ENCODE results near the gene ZNF586.

ZNF586 gene

GRCh38 chr19:57748029-57748428 lies 21.4 kb upstream of the ZNF586 start:
- no peak for TF ChIP-seq CTCF (IDR thresholded peaks at IDR 0.05; ENCODE audit: low read depth, low read length)
- DNase-seq (ENCODE audit: extremely low read depth, low read depth): no peak

GRCh38 chr19:57754091-57754673 lies 15.3 kb upstream of the ZNF586 start:
- DNase-seq (ENCODE audit: extremely low read depth, low read depth): no peak
- no peak for TF ChIP-seq CTCF (IDR thresholded peaks at IDR 0.05; ENCODE audit: low read depth, low read length)

- TF ChIP-seq CTCF (IDR thresholded peaks at IDR 0.05; ENCODE audit: low read depth, low read length): no peak
- no peak for DNase-seq (ENCODE audit: extremely low read depth, low read depth)
These were observed 14.4 kb upstream of the ZNF586 start for GRCh38 chr19:57755031-57755430.

GRCh38 chr19:57757941-57758340 lies 11.5 kb upstream of the ZNF586 start:
- DNase-seq (ENCODE audit: extremely low read depth, low read depth): no peak
- no peak for TF ChIP-seq CTCF (IDR thresholded peaks at IDR 0.05; ENCODE audit: low read depth, low read length)

GRCh38 chr19:57759096-57759495 lies 10.4 kb upstream of the ZNF586 start:
- TF ChIP-seq CTCF (IDR thresholded peaks at IDR 0.05; ENCODE audit: low read depth, low read length): no peak
- no peak for DNase-seq (ENCODE audit: extremely low read depth, low read depth)

- TF ChIP-seq CTCF (IDR thresholded peaks at IDR 0.05; ENCODE audit: low read depth, low read length): no peak
- no peak for DNase-seq (ENCODE audit: extremely low read depth, low read depth)
These were observed 1.9 kb downstream of the ZNF586 start for GRCh38 chr19:57771417-57771816.

GRCh38 chr19:57773488-57773887 lies 4.0 kb downstream of the ZNF586 start:
- no peak for TF ChIP-seq CTCF (IDR thresholded peaks at IDR 0.05; ENCODE audit: low read depth, low read length)
- DNase-seq (ENCODE audit: extremely low read depth, low read depth): no peak

Data from AG09319 (cell line).